ENCODE data around the gene KDM4B. TPM values are rescaled to one million over a fixed set of nuclear protein-coding genes. Genes with fewer than 3 reads are reported as not detected.

Gene KDM4B
- total RNA-seq, 4 donors from 2014 or later, result 18.4 to 94.7 (median 25.6) TPM

DNA sequence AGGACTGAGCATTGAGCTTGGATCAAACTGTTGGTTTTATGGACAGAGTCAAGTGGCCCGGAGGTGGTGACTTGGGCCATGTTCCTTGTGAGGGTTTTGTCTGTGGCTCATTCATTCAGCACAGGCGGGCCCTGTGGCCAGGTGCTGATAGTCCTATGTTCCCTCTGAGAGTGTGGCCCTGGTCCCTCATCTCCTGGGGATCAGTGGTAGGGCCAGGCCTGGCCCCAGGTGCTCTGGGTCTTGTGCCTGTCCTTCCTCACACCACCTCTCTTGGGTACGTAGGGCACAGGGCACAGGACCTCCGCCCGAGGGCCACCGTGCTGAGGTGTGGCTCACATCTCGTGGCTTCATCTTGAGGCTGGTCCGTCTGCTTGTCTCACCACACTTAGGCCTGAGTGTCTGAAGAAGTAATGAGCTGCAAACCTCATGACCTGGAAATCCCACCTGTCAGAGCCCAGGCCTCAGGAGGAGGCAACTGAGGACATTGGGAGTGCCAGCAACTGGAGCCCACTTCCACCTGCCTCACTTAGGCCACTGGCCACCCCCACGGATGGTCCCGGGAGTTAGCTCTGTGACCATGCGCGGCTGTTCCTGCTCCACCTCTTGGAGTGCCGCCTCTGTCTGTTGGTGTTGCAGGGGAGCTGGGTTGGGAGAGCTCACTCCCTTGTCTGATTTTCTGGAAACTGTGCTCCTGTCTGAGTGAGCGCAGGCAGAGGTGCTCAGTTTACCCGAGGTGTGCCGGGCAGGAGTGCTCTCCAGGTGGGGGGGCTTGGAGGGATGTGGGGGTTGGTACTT, 53.4 kb downstream of the KDM4B start:
- Histone ChIP-seq H3K4me3 (no peak overlapping the region), H3K27me3 (no peaks in the 10 kb centered on the region), H3K36me3 (no peaks in the 10 kb centered on the region), H3K9me3 (no peaks in the 10 kb centered on the region), H3K27ac (no peak overlapping the region), H3K4me1 (peaks cover 5 to 18% of the 10 kb centered on the region in 2 donors)
- TF ChIP-seq POLR2A (IDR thresholded peaks at IDR 0.05), result no peak
- no peak for TF ChIP-seq CTCF (IDR thresholded peaks at IDR 0.05)
- intact Hi-C loops (cut with DNase I; ENCODE audit: low total_unique reads), result no loop called here
- no peak for DNase-seq

DNA sequence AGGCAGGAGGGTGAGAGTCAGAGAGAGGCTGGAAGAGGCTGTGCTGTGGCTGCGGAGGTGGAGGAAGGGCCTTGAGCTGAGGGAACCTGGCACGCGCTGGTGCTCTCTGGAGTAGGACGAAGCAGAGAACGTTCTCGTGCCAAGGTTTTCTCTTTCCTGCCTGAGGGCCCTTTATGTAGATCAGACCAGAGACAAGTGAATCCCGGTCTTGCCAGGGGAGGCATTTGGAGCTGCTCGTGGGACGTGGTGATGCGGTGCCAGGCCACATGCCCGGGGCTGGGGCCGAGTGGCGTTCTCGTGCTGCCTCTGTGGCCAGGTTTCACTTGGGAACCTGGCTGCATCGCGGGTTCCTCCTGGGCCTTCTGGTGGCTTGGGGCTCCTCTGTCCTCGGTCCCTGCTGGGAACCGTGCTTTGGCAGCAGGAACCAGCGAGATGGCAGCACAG, 54.2 kb downstream of the KDM4B start:
- Histone ChIP-seq H3K36me3 (no peaks in the 10 kb centered on the region), H3K4me1 (peaks cover 5 to 18% of the 10 kb centered on the region in 2 donors), H3K9me3 (no peaks in the 10 kb centered on the region), H3K27me3 (no peaks in the 10 kb centered on the region), H3K4me3 (no peak overlapping the region), H3K27ac (peak overlapping the region in 1 of 2 donors; percentile 44)
- intact Hi-C loops (cut with DNase I; ENCODE audit: low total_unique reads), result no loop called here
- peak in 1 of 2 donors; percentile 33 for DNase-seq
- TF ChIP-seq CTCF (IDR thresholded peaks at IDR 0.05) (no peak), POLR2A (IDR thresholded peaks at IDR 0.05) (no peak)

GRCh38 chr19:5024282-5024681, 55.4 kb downstream of the KDM4B start:
- DNase-seq, result peak in 1 of 2 donors; percentile 49
- intact Hi-C loops (cut with DNase I; ENCODE audit: low total_unique reads), result no loop called here
- Histone ChIP-seq H3K9me3 (no peaks in the 10 kb centered on the region), H3K27me3 (no peaks in the 10 kb centered on the region), H3K36me3 (no peaks in the 10 kb centered on the region), H3K27ac (peak overlapping the region in 1 of 2 donors; percentile 69), H3K4me3 (no peak overlapping the region), H3K4me1 (peaks cover 5 to 18% of the 10 kb centered on the region in 2 donors)
- TF ChIP-seq CTCF (IDR thresholded peaks at IDR 0.05) (no peak), POLR2A (IDR thresholded peaks at IDR 0.05) (no peak)

- intact Hi-C loops (cut with DNase I; ENCODE audit: low total_unique reads), result no loop called here
Measured at GRCh38 chr19:5025027-5025426, 56.1 kb downstream of the KDM4B start.

More at GRCh38 chr19:5025027-5025426, 56.1 kb downstream of the KDM4B start:
- H3K36me3 ChIP-seq, result no peaks in the 10 kb centered on the region
- H3K4me3 ChIP-seq, result no peak overlapping the region
- H3K9me3 ChIP-seq, result no peaks in the 10 kb centered on the region
- H3K4me1 ChIP-seq, result peaks cover 5 to 18% of the 10 kb centered on the region in 2 donors
- peak overlapping the region in 1 of 2 donors; percentile 69 for H3K27ac ChIP-seq
- DNase-seq, result no peak
- H3K27me3 ChIP-seq, result no peaks in the 10 kb centered on the region
- TF ChIP-seq CTCF (IDR thresholded peaks at IDR 0.05) (no peak), POLR2A (IDR thresholded peaks at IDR 0.05) (no peak)

Data from uterus (tissue), 4 donors.